Duodenal mucosa (tissue), 2 donors: Measurements from ENCODE around the gene TEX2.

ENCODE experiments used
- H3K27ac ChIP-seq: one replicate; pipeline ENCODE4 v1.7.0; 2013; ENCODE audit warnings: low read depth, low read length
- H3K27me3 ChIP-seq, 2 donors: one replicate each; pipeline ENCODE4 v1.7.0; 2013; ENCODE audit warnings: low read length in 2 of 2, control low read depth in 1 of 2; ENCODE audit not compliant: insufficient read depth in 2 of 2, control insufficient read depth in 1 of 2
- H3K36me3 ChIP-seq, 2 donors: one replicate each; pipeline ENCODE4 v1.7.0; 2013; ENCODE audit warnings: low read length in 2 of 2, control low read depth in 1 of 2; ENCODE audit not compliant: insufficient read depth in 2 of 2, control insufficient read depth in 1 of 2
- H3K4me1 ChIP-seq, 2 donors: one replicate each; pipeline ENCODE4 v1.7.0; 2013; ENCODE audit warnings: low read length in 2 of 2, control low read depth in 1 of 2; ENCODE audit not compliant: insufficient read depth in 2 of 2, control insufficient read depth in 1 of 2
- H3K4me3 ChIP-seq, 2 donors: one replicate each; pipeline ENCODE4 v1.7.0; 2013; ENCODE audit warnings: low read length in 2 of 2, low read depth in 1 of 2
- H3K9ac ChIP-seq, 2 donors: one replicate each; pipeline ENCODE4 v1.7.0; 2013; ENCODE audit warnings: low read length in 2 of 2, low read depth in 1 of 2
- H3K9me3 ChIP-seq, 2 donors: one replicate each; pipeline ENCODE4 v1.7.0; 2013; ENCODE audit warnings: low read length in 2 of 2, control low read depth in 1 of 2; ENCODE audit not compliant: control insufficient read depth in 1 of 2

TEX2 gene

DNA sequence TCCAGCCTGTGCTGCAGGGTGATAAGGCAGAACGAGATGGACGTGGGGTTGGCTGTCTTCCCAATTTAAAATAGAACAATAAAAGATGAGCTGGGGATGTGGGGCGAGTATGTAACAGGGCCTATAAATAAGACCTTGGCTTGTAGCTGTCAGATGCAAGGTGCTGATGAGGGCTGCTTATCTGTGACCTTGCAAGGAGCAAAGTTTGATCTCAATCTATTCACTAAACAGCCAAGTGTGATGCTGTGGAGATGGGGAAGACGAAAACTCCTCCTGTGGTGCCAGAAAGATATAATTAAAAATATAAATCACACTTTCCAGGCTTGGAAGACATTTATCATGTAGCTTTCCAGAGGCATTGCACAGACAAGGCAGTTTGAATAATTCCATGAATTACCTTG lies 26.7 kb upstream of the TEX2 start:
- Histone ChIP-seq H3K9ac (no peak overlapping the region), H3K36me3 (no peaks in the 10 kb centered on the region), H3K4me3 (no peak overlapping the region), H3K27ac (no peak overlapping the region), H3K9me3 (peaks cover 6% of the 10 kb centered on the region in 2 donors), H3K4me1 (no peaks in the 10 kb centered on the region), H3K27me3 (no peaks in the 10 kb centered on the region)

DNA sequence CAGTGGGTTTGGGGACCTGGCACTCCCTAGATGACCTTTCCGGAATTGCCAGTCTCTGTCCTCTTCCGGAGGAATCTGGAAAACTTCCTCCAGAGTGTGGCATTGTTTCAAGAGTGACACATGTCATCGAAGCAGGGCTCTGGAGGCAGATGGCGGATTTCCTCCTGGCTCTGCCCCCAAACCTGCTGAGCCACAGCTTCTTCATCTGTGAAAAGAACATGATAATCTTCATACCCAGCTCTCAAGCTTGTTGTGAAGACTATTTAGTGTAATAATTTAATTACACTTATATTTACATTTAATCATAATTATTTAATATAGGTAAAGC lies 19.7 kb upstream of the TEX2 start:
- Histone ChIP-seq H3K4me1 (peaks cover 0 to 4% of the 10 kb centered on the region in 2 donors), H3K4me3 (no peak overlapping the region), H3K9me3 (no peaks in the 10 kb centered on the region), H3K9ac (peak overlapping the region in 1 of 2 donors; percentile 10), H3K36me3 (no peaks in the 10 kb centered on the region), H3K27me3 (no peaks in the 10 kb centered on the region), H3K27ac (no peak overlapping the region)

DNA sequence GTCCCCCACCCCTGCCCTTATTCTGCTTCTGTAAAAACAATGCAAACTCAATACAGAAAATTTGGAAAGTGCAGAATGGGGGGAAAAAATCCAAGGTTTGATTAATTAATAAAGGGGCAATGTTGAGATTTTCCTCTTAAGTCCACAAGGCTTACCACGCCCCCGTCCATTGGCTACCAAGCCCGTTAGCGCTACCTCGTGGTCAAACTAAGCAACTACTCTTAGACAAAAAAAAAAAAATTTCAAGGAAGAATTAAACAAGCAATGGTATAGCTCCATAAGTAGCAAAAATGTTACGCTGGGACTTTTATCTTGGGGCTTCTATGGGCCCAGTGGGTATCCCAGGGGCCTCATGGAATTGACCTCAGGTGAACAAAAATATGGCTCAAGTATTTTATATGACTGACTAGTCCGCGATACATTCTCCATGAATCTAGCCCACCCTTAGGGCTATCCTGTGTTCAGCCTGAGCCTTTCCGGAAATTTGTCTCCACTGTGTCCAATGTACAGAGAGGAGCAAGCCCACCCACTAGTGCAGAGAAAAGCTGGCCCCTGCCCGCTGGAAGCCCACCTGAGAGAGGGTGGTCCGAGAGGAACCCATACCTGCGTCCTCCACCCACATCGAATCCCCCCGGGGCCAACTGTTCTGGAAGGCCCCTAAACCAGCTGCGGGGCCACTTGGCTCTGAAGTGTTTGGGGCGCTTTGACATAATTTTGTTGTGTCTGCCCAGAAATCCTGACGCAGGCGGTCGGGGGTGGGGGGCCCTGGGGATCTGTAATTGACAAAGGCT lies 19.1 kb upstream of the TEX2 start:
- Histone ChIP-seq H3K27me3 (no peaks in the 10 kb centered on the region), H3K36me3 (no peaks in the 10 kb centered on the region), H3K4me3 (no peak overlapping the region), H3K9ac (peak overlapping the region in 1 of 2 donors; percentile 10), H3K4me1 (peaks cover 0 to 9% of the 10 kb centered on the region in 2 donors), H3K27ac (no peak overlapping the region), H3K9me3 (no peaks in the 10 kb centered on the region)

DNA sequence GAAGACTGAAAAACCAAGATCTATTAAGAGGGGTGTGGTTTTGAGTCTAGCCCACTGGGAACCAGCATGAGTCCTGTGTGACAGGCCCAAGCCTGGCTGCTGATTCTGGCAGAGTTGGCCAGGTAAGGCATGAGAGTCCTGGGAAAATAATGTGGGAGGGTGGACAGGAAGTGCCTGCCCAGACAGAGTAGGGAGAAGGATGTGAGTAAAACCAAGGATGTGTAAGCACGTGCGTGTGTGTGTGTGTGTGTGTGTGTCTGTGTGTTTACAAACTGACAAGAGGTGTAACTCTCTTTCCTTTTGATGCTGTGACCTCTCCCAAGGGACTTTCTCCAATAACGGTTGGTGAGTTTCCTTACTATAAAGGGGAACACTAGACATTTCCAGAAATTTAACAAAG lies 15.6 kb upstream of the TEX2 start:
- no peak overlapping the region for H3K4me3 ChIP-seq
- H3K36me3 ChIP-seq: no peaks in the 10 kb centered on the region
- no peak overlapping the region for H3K9ac ChIP-seq
- H3K4me1 ChIP-seq: peaks cover 0 to 9% of the 10 kb centered on the region in 2 donors
- H3K27ac ChIP-seq: no peak overlapping the region
- H3K9me3 ChIP-seq: no peaks in the 10 kb centered on the region
- H3K27me3 ChIP-seq: no peaks in the 10 kb centered on the region

DNA sequence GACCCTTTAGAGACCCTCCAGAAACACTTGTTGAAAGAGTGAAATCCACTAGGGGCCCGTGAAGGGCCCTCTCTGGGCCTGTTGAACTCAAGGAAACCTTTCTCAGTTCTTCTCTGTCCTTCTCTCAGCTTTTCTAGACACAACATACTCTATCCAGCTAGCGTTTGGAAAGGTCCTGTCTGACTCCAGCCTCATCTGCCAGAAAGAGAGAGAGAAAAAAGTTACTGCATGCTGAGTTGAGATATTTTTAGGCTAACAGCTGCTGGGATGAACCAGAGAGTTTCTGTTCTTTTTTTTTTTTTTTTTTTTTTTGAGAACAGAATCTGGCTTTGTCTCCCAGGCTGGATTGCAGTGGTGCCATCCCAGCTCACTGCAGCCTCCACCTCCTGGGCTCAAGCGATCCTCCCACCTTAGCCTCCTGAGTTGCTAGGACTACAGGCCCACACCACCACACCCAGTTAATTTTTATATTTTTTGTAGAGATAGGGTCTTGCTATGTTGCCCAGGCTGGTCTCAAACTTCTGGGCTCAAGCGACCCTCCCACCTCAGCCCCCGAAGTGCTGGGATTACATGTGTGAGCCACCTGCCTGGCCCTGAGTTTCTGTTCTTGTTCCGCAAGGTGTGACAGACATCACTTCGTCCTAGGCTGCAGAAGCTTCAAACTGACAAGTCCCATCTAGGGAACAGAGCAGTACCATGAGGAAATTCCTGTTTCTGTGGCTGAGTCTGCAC lies 14.9 kb upstream of the TEX2 start:
- no peak overlapping the region for H3K4me3 ChIP-seq
- no peaks in the 10 kb centered on the region for H3K9me3 ChIP-seq
- H3K4me1 ChIP-seq: peaks cover 0 to 9% of the 10 kb centered on the region in 2 donors
- H3K27me3 ChIP-seq: no peaks in the 10 kb centered on the region
- H3K36me3 ChIP-seq: no peaks in the 10 kb centered on the region
- H3K9ac ChIP-seq: no peak overlapping the region
- H3K27ac ChIP-seq: no peak overlapping the region

DNA sequence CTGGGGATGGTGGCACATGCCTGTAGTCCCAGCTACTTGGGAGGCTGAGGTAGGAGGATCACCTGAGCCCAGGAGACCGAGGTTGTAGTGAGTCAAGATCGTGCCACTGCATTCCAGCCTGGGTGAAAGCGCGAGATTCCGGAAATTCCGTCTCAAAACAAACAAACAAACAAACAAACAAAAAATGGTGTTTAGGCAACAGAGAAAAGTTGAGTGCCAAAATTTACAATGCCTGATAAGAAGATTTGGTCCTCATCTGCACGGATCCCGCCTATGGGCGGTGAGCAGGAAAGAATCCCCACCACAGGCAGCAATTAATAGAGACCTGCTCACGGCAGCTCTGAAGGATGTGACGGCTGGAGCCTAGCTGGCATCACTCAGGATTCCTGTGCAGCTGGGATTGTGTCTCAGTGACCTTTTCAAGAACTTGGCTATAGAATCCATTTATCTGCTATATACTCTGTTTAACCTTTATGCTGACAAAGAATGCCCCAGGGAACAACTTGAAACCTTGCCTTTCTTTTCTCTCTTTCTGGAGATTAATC lies 14.0 kb upstream of the TEX2 start:
- no peak overlapping the region for H3K9ac ChIP-seq
- no peaks in the 10 kb centered on the region for H3K27me3 ChIP-seq
- H3K4me3 ChIP-seq: no peak overlapping the region
- H3K27ac ChIP-seq: no peak overlapping the region
- H3K4me1 ChIP-seq: peaks cover 0 to 6% of the 10 kb centered on the region in 2 donors
- H3K9me3 ChIP-seq: no peaks in the 10 kb centered on the region
- no peaks in the 10 kb centered on the region for H3K36me3 ChIP-seq

DNA sequence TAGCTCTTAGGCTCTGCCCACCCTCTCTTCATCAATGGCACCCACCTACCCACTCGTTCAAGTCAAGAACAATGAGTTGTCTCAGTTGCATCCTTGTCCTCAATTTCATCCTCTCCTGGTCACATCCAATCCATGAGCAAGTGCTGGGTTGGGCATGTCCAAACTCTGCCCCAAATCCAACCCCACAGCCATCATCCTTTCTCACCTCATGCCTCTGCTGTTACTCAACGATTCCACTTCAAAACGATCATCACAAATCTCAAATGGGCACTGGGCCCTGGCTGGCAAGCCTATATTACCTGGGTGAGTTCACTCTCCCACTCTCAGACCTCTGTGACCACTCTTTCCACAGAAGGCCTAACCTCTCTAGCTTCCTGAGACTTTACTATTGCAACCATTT lies 12.0 kb upstream of the TEX2 start:
- peaks cover 0 to 4% of the 10 kb centered on the region in 2 donors for H3K9me3 ChIP-seq
- no peak overlapping the region for H3K9ac ChIP-seq
- H3K27me3 ChIP-seq: no peaks in the 10 kb centered on the region
- H3K4me1 ChIP-seq: peaks cover 3 to 5% of the 10 kb centered on the region in 2 donors
- H3K4me3 ChIP-seq: no peak overlapping the region
- H3K36me3 ChIP-seq: no peaks in the 10 kb centered on the region
- H3K27ac ChIP-seq: no peak overlapping the region

DNA sequence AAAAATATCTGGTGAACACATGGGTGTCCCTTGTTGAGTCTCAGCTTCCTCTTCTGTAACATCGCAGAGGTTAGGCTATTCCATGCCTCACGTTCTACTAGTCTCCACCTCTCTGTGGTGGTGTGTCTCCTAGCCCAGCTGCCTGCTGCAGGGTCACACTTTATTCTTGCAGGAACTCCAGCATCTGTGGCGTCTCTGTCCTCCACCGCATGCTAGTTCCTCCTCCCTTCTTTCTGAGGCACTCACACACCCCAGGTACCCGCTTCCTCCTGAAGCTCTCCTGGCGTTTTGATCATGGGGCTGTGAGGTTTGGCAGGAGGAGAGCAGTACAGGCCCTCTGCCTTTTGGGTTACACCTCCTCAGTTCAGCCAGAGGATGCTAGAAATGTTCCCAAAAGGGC lies 9.9 kb upstream of the TEX2 start:
- Histone ChIP-seq H3K4me3 (no peak overlapping the region), H3K36me3 (no peaks in the 10 kb centered on the region), H3K27ac (no peak overlapping the region), H3K27me3 (no peaks in the 10 kb centered on the region), H3K9me3 (peaks cover 0 to 4% of the 10 kb centered on the region in 2 donors), H3K4me1 (peaks cover 3 to 5% of the 10 kb centered on the region in 2 donors), H3K9ac (no peak overlapping the region)

DNA sequence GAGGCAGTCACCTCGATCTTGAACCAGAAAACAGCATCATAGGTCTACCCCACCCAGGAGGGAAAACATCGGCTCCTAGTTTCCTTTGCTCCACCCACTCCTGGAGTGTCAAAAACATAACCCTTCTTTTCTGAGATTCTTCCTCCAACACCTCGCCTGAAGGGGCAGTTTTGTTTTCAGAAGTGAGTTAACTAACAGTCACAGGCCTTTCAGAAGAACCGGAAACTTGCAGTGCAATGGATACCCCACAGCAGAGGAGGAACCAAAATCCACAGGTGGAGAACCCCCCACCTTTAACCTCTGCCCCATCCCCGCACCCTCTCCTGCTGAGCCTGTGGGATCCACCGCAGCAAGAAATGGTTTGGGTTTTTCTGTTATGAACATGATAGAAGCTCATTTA lies 7.8 kb upstream of the TEX2 start:
- H3K27me3 ChIP-seq: no peaks in the 10 kb centered on the region
- H3K4me3 ChIP-seq: no peak overlapping the region
- no peaks in the 10 kb centered on the region for H3K36me3 ChIP-seq
- H3K27ac ChIP-seq: no peak overlapping the region
- peaks cover 0 to 3% of the 10 kb centered on the region in 2 donors for H3K4me1 ChIP-seq
- H3K9me3 ChIP-seq: peaks cover 0 to 4% of the 10 kb centered on the region in 2 donors
- H3K9ac ChIP-seq: no peak overlapping the region
